IMR-90 (cell line): ENCODE results near the gene TMBIM1. TPM values are rescaled to one million over a fixed set of nuclear protein-coding genes. Genes with fewer than 3 reads are reported as not detected.

ENCODE experiments used
- ATAC-seq: fragments of 200-7000 bp; cut with Tn5 transposase; 2 replicates; pipeline ENCODE4 v1.9.1; 2020; ENCODE audit warnings: low read depth, mild to moderate bottlenecking, moderate library complexity
- BruUV-seq: library from RNA; stranded (reverse); fragments of 400-500 nt; replicated peaks from 2 replicates; lab custom pipeline; 2021; lab: Mats Ljungman, UMichigan
- CTCF ChIA-PET: fragments of 300-600 bp; formaldehyde crosslinking; extraction: SDS; loops from one replicate; lab custom pipeline; 2021; ENCODE audit warnings: antibody characterized with exemption; lab: Yijun Ruan, JAX
- POLR2A ChIA-PET: fragments of 300-600 bp; sonication (Branson Sonifier 250); formaldehyde crosslinking; loops from one replicate; lab custom pipeline; 2022; ENCODE audit warnings: antibody characterized with exemption; ENCODE audit not compliant: unreplicated experiment; lab: Charles Lee
- DNase-seq: peaks from one replicate; pipeline ENCODE4 v3.0.0; 2013
- H2AFZ ChIP-seq: replicated peaks from 2 replicates; pipeline ENCODE3; 2013; ENCODE audit warnings: low read length, mild to moderate bottlenecking; ENCODE audit not compliant: poor library complexity
- H2AK5ac ChIP-seq: 2 replicates; pipeline ENCODE4 v1.6.1; 2013; ENCODE audit warnings: low read depth, low read length, inconsistent platforms
- H2AK9ac ChIP-seq: replicated peaks from 2 replicates; pipeline ENCODE3; 2013; ENCODE audit warnings: mild to moderate bottlenecking, low read depth, low read length, moderate library complexity; ENCODE audit not compliant: poor library complexity
- H2BK120ac ChIP-seq: 2 replicates; pipeline ENCODE4 v1.6.1; 2013; ENCODE audit warnings: low read depth, low read length, inconsistent platforms
- H2BK15ac ChIP-seq: 3 replicates; pipeline ENCODE4 v1.6.1; 2013; ENCODE audit warnings: low read depth, low read length, inconsistent platforms
- H2BK20ac ChIP-seq: 2 replicates; pipeline ENCODE4 v1.6.1; 2013; ENCODE audit warnings: low read depth, mild to moderate bottlenecking, inconsistent platforms, low read length, moderate library complexity
- H2BK5ac ChIP-seq: 2 replicates; pipeline ENCODE4 v1.6.1; 2013; ENCODE audit warnings: mild to moderate bottlenecking, low read depth, low read length, inconsistent platforms; ENCODE audit not compliant: poor library complexity, severe bottlenecking
- H3K14ac ChIP-seq: replicated peaks from 2 replicates; pipeline ENCODE4 v1.6.1; 2013; ENCODE audit warnings: low read depth, low read length, inconsistent platforms
- H3K18ac ChIP-seq: 2 replicates; pipeline ENCODE4 v1.6.1; 2013; ENCODE audit warnings: low read depth, low read length, control low read depth
- H3K23ac ChIP-seq: 2 replicates; pipeline ENCODE4 v1.6.1; 2013; ENCODE audit warnings: low read depth, low read length, inconsistent platforms
- H3K27ac ChIP-seq: 2 replicates; pipeline ENCODE4 v1.5.1; 2013; ENCODE audit warnings: mild to moderate bottlenecking, control low read depth, low read length; ENCODE audit not compliant: insufficient read depth
- H3K27me3 ChIP-seq: 2 replicates; pipeline ENCODE4 v1.6.1; 2013; ENCODE audit warnings: low read length; ENCODE audit not compliant: control insufficient read depth, insufficient read depth
- H3K36me3 ChIP-seq: 2 replicates; pipeline ENCODE4 v1.6.1; 2013; ENCODE audit warnings: low read length, mixed read lengths; ENCODE audit not compliant: control insufficient read depth, insufficient read depth
- H3K4ac ChIP-seq: 2 replicates; pipeline ENCODE4 v1.6.1; 2013; ENCODE audit warnings: low read depth, low read length, inconsistent platforms
- H3K4me1 ChIP-seq: 2 replicates; pipeline ENCODE4 v1.6.1; 2013; ENCODE audit warnings: low read length, mixed read lengths; ENCODE audit not compliant: control insufficient read depth, insufficient read depth
- H3K4me2 ChIP-seq: 2 replicates; pipeline ENCODE4 v1.6.1; 2013; ENCODE audit warnings: low read depth, mild to moderate bottlenecking, control low read depth, low read length, moderate library complexity
- H3K4me3 ChIP-seq: 2 replicates; pipeline ENCODE4 v1.5.1; 2013; ENCODE audit warnings: low read depth, mild to moderate bottlenecking, control low read depth, low read length, moderate library complexity; ENCODE audit not compliant: insufficient read depth
- H3K56ac ChIP-seq: 2 replicates; pipeline ENCODE4 v1.6.1; 2013; ENCODE audit warnings: low read length, inconsistent platforms; ENCODE audit not compliant: insufficient read depth; ENCODE audit errors: extremely low read depth
- H3K79me1 ChIP-seq, 2 experiments: 2 replicates each; pipeline ENCODE4 v1.6.1; 2013; ENCODE audit warnings: low read length in 2 of 2, inconsistent platforms in 1 of 2, low read depth in 1 of 2
- H3K9ac ChIP-seq: 2 replicates; pipeline ENCODE4 v1.6.1; 2013; ENCODE audit warnings: low read depth, low read length, control low read depth
- H3K9me1 ChIP-seq: 2 replicates; pipeline ENCODE4 v1.6.1; 2013; ENCODE audit warnings: low read length, inconsistent platforms; ENCODE audit not compliant: insufficient read depth
- H3K9me3 ChIP-seq: 2 replicates; pipeline ENCODE4 v1.6.1; 2013; ENCODE audit warnings: low read length; ENCODE audit not compliant: control insufficient read depth, insufficient read depth
- H4K20me1 ChIP-seq: 2 replicates; pipeline ENCODE4 v1.6.1; 2013; ENCODE audit warnings: low read length, inconsistent platforms; ENCODE audit not compliant: insufficient read depth
- H4K5ac ChIP-seq: 2 replicates; pipeline ENCODE4 v1.6.1; 2013; ENCODE audit warnings: mild to moderate bottlenecking, low read depth, low read length, control low read depth
- H4K8ac ChIP-seq, 2 experiments: 2 replicates each; pipeline ENCODE4 v1.6.1; 2013; ENCODE audit warnings: low read depth in 2 of 2, low read length in 2 of 2, control low read depth in 1 of 2, inconsistent platforms in 1 of 2
- H4K91ac ChIP-seq: 2 replicates; pipeline ENCODE4 v1.6.1; 2013; ENCODE audit warnings: low read depth, low read length, inconsistent platforms; ENCODE audit not compliant: insufficient read depth
- CEBPB ChIP-seq: IDR thresholded peaks from 2 replicates; pipeline ENCODE4 v1.6.1; 2012; ENCODE audit warnings: low read depth, low read length, improper control_type of control experiment
- MAZ ChIP-seq: IDR thresholded peaks from 2 replicates; pipeline ENCODE4 v1.6.1; 2012; ENCODE audit warnings: low read depth, mild to moderate bottlenecking, low read length, improper control_type of control experiment, moderate library complexity, borderline replicate concordance
- POLR2A ChIP-seq: IDR thresholded peaks from 2 replicates; pipeline ENCODE4 v1.6.1; 2012; ENCODE audit warnings: mild to moderate bottlenecking, low read depth, low read length
- WGBS, 2 experiments: methylation state at CpG; one replicate each; pipeline versions ENCODE4 v1.1.5 to v1.1.7; 2013; ENCODE audit warnings: missing lambda C conversion rate in 2 of 2; ENCODE audit not compliant: insufficient read length in 1 of 2; ENCODE audit errors: extremely low coverage in 2 of 2; 5-methylcytosine and 5-hydroxymethylcytosine counted together
- dilution Hi-C: fragments of 300-500 bp; cut with HindIII; formaldehyde crosslinking; loops from one replicate; pipeline ENCODE4 v1.14.3; 2018; ENCODE audit warnings: low sequenced_read_pairs; ENCODE audit not compliant: unreplicated experiment
- in situ Hi-C: fragments of 300-500 bp; cut with MboI; formaldehyde crosslinking; loops from 3 replicates; pipeline ENCODE4 v1.14.3; 2019; ENCODE audit warnings: low sequenced_read_pairs, inconsistent platforms, mixed read lengths
- intact Hi-C: fragments of 100-400 bp; cut with micrococcal nuclease; formaldehyde crosslinking; loops from 2 replicates; pipeline ENCODE4 v1.10.0; 2022
- polyA plus RNA-seq, 3 experiments: library from polyadenylated mRNA; depleted of rRNA; stranded (reverse); fragments of >200 nt; gene quantifications; 2 replicates each; pipeline ENCODE4 v1.2.3, GENCODE V29; 2012; ENCODE audit warnings: low replicate concordance in 1 of 3
- total RNA-seq: library from RNA; depleted of rRNA; stranded (reverse); fragments of >200 nt; gene quantifications from 2 replicates; pipeline ENCODE4 v1.2.3, GENCODE V29; 2012

Gene TMBIM1
- total and polyA plus RNA-seq, 2 of the 4 experiments (the other 2 are of a cell fraction), result 84.6 to 102 TPM

GRCh38 chr2:218323526-218324472 is 31.5 kb upstream of the TMBIM1 start:
- intact Hi-C loops (loop anchor here (2.0 kb wide), 1 partner anchor 19 kb away; no protein-coding TSS in a partner anchor), dilution Hi-C loops (no loop called here), in situ Hi-C loops (no loop called here)
- POLR2A ChIA-PET, result no interaction called here
- Histone ChIP-seq H2AK5ac (peak overlapping the region; percentile 54), H2AFZ (peak overlapping the region; percentile 89), H4K91ac (peak overlapping the region; percentile 78; the same call in 1 of the 2 replicates), H2BK20ac (no peak overlapping the region; the same call in 1 of the 2 replicates), H3K18ac (peak overlapping the region; percentile 57), H2BK120ac (peak overlapping the region; percentile 33; the same call in 1 of the 2 replicates), H3K4ac (peak overlapping the region; percentile 79), H4K8ac (peak overlapping the region; percentile 59 to 66; a peak in 3 of 4 replicates), H3K4me2 (peak overlapping the region; percentile 94), H3K27me3 (no peaks in the 10 kb centered on the region), H2BK5ac (peak overlapping the region; percentile 30), H3K36me3 (no peaks in the 10 kb centered on the region), H3K4me3 (peak overlapping the region; percentile 77), H3K9me3 (no peaks in the 10 kb centered on the region), H3K14ac (peak overlapping the region; percentile 64), H3K27ac (peak overlapping the region; percentile 57), H2AK9ac (peak overlapping the region; percentile 95), H3K4me1 (peaks cover 10% of the 10 kb centered on the region), H3K79me1 (no peaks in the 10 kb centered on the region), H3K9ac (peak overlapping the region; percentile 72), H3K56ac (no peak overlapping the region), H2BK15ac (peak overlapping the region; percentile 47; the same call in 1 of the 3 replicates), H4K20me1 (no peaks in the 10 kb centered on the region), H3K23ac (peak overlapping the region; percentile 66), H3K9me1 (peaks cover 4% of the 10 kb centered on the region), H4K5ac (peak overlapping the region; percentile 80)
- peak; percentile 60 for DNase-seq
- CTCF ChIA-PET, result interaction anchor here (0.6 kb wide), 1 partner anchor 244 kb away, joined by 3 read pairs; no protein-coding TSS in a partner anchor
- no TSS peak for BruUV-seq
- peak; percentile 96 for TF ChIP-seq CEBPB
- no peak for TF ChIP-seq POLR2A
- peak; percentile 35; the same call in 1 of the 2 replicates for TF ChIP-seq MAZ
- WGBS, 2 experiments, result 0% methylated on average over 3 of the region's 24 CpGs; no CpG with 5 or more reads in 1 of the 2 experiments
- ATAC-seq, result peak; percentile 26
